Dedifferentiated amniotic fluid mesenchymal stem cell (primary cell): ENCODE data around the gene PRTFDC1.

Source experiments
- DNase-seq: peaks from one replicate; pipeline ENCODE4 v3.0.0-alpha.2; 2016; ENCODE audit errors: extremely low spot score

PRTFDC1 gene

GRCh38 chr10:24872790-24873182 lies 79.6 kb downstream of the PRTFDC1 start:
- no peak for DNase-seq

GRCh38 chr10:24872049-24872789 lies 80.2 kb downstream of the PRTFDC1 start:
- DNase-seq: no peak

- no peak for DNase-seq
Observed at GRCh38 chr10:24871011-24871935, 81.1 kb downstream of the PRTFDC1 start.

- DNase-seq: no peak
Observed at GRCh38 chr10:24869354-24870015, 82.9 kb downstream of the PRTFDC1 start.

- peak; percentile 45 for DNase-seq
Observed at GRCh38 chr10:24866604-24867583, 85.5 kb downstream of the PRTFDC1 start.

GRCh38 chr10:24865783-24866182 lies 86.6 kb downstream of the PRTFDC1 start:
- DNase-seq: no peak

GRCh38 chr10:24862589-24862988 lies 89.8 kb downstream of the PRTFDC1 start:
- DNase-seq: no peak

GRCh38 chr10:24858288-24859270 lies 93.8 kb downstream of the PRTFDC1 start:
- peak; percentile 46 for DNase-seq

GRCh38 chr10:24857031-24857725 lies 95.2 kb downstream of the PRTFDC1 start:
- no peak for DNase-seq

GRCh38 chr10:24854256-24854655 lies 98.2 kb downstream of the PRTFDC1 start:
- no peak for DNase-seq

- no peak for DNase-seq
Observed at GRCh38 chr10:24853661-24854060, 98.7 kb downstream of the PRTFDC1 start.

GRCh38 chr10:24851629-24852028 lies 100.8 kb downstream of the PRTFDC1 start:
- DNase-seq: no peak

- DNase-seq: no peak
Observed at GRCh38 chr10:24850727-24851296, 101.6 kb downstream of the PRTFDC1 start.

- no peak for DNase-seq
Observed at GRCh38 chr10:24849501-24850299, 102.7 kb downstream of the PRTFDC1 start.

GRCh38 chr10:24849051-24849450 lies 103.4 kb downstream of the PRTFDC1 start:
- DNase-seq: no peak

- DNase-seq: no peak
Observed at GRCh38 chr10:24848195-24848594, 104.2 kb downstream of the PRTFDC1 start.

- DNase-seq: no peak
Observed at GRCh38 chr10:24847112-24848070, 105.0 kb downstream of the PRTFDC1 start.
